ENCODE measurements around the gene NPC2.

DNA sequence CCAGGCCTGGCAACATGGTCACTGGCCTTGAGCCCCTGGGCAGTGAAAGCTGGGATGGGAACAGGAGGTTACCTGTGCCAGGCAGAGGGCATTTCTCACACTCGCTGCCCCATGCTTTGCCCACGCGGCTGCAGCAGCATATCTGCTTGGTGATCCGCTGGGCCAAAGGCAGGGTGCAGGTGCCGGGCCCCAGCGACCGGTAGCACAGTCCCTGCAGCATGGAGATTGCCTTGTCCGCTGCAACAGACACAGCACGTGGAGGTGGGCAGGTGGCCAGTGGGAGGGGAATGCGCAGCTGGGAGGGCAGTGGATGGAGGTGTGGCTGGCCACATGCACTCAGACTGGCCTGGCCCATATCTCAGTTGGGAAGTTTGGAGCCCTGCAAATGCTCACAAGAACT, 35.8 kb upstream of the NPC2 start:
- no peak for TF ChIP-seq POLR2A (IDR thresholded peaks at IDR 0.05)
- no peak for TF ChIP-seq CTCF (IDR thresholded peaks at IDR 0.05)
